Fibroblast of lung (primary cell): ENCODE results near the gene SLCO6A1. TPM values are rescaled to one million over a fixed set of nuclear protein-coding genes. Genes with fewer than 3 reads are reported as not detected.
A peak's percentile ranks its signal among the peaks of the same experiment; 100 is the strongest.

ENCODE experiments used
- DNase-seq, 2 donors: peaks; one replicate each; pipeline versions ENCODE4 v3.0.0 to v3.0.0-alpha.2; 2010; ENCODE audit warnings: low read depth in 2 of 2
- H2AFZ ChIP-seq: 2 replicates; pipeline ENCODE4 v1.5.1; 2012; ENCODE audit warnings: low read length, control low read depth, inconsistent platforms
- H3K27ac ChIP-seq: 2 replicates; pipeline ENCODE4 v1.5.1; 2011; ENCODE audit warnings: low read length, control low read depth; ENCODE audit not compliant: insufficient read depth
- H3K27me3 ChIP-seq: 2 replicates; pipeline ENCODE4 v1.5.1; 2011; ENCODE audit warnings: mild to moderate bottlenecking, low read length; ENCODE audit not compliant: control insufficient read depth, insufficient read depth
- H3K36me3 ChIP-seq: 2 replicates; pipeline ENCODE4 v1.5.1; 2011; ENCODE audit warnings: low read length; ENCODE audit not compliant: control insufficient read depth, insufficient read depth
- H3K4me1 ChIP-seq: 2 replicates; pipeline ENCODE4 v1.5.1; 2011; ENCODE audit warnings: low read length; ENCODE audit not compliant: control insufficient read depth, insufficient read depth; ENCODE audit errors: extremely low read depth
- H3K4me2 ChIP-seq: 2 replicates; pipeline ENCODE4 v1.5.1; 2011; ENCODE audit warnings: low read length, control low read depth; ENCODE audit not compliant: insufficient read depth; ENCODE audit errors: extremely low read depth
- H3K4me3 ChIP-seq, 4 experiments: fragments of 200-600 bp in 1 of 4; sonication (generic) in 1 of 4; replicated peaks in 1 of 4; 2 replicates each; pipeline ENCODE4 v1.5.1; 2011 to 2016; ENCODE audit warnings: low read length in 4 of 4, low read depth in 3 of 4, mild to moderate bottlenecking in 3 of 4, control low read depth in 2 of 4, inconsistent platforms in 1 of 4, mixed read lengths in 1 of 4; ENCODE audit not compliant: insufficient read depth in 1 of 4; ENCODE audit errors: control extremely low read depth in 1 of 4
- H3K79me2 ChIP-seq: 2 replicates; pipeline ENCODE4 v1.5.1; 2012; ENCODE audit warnings: mild to moderate bottlenecking, low read length, inconsistent platforms; ENCODE audit not compliant: control insufficient read depth, insufficient read depth
- H3K9ac ChIP-seq: 2 replicates; pipeline ENCODE4 v1.5.1; 2011; ENCODE audit warnings: mild to moderate bottlenecking, low read length, control low read depth; ENCODE audit not compliant: insufficient read depth
- H3K9me3 ChIP-seq: 2 replicates; pipeline ENCODE4 v1.5.1; 2012; ENCODE audit warnings: low read depth, low read length; ENCODE audit not compliant: control insufficient read depth, insufficient read depth
- H4K20me1 ChIP-seq: 2 replicates; pipeline ENCODE4 v1.5.1; 2011; ENCODE audit warnings: low read length; ENCODE audit not compliant: control insufficient read depth, insufficient read depth; ENCODE audit errors: extremely low read depth
- CTCF ChIP-seq, 2 donors: IDR thresholded peaks in 1 of 2; conservative IDR thresholded peaks in 1 of 2; 1 replicate in 1 of 2; 2 replicates in 1 of 2; pipeline ENCODE4 v1.5.1; 2011 to 2012; ENCODE audit warnings: low read length in 2 of 2, control low read depth in 1 of 2, inconsistent platforms in 1 of 2, low read depth in 1 of 2, mild to moderate bottlenecking in 1 of 2
- EZH2 ChIP-seq: IDR thresholded peaks from 2 replicates; pipeline ENCODE4 v1.5.1; 2012; ENCODE audit warnings: low read length, control low read depth, mild to moderate bottlenecking; ENCODE audit errors: missing control alignments
- polyA plus RNA-seq, 2 donors: library from polyadenylated mRNA; depleted of rRNA in 1 of 2; stranded (reverse) in 1 of 2; unstranded in 1 of 2; fragments of >200 nt; gene quantifications; 2 replicates each; pipeline ENCODE4 v1.2.1, GENCODE V29; 2011 to 2012; ENCODE audit warnings: missing spikeins in 1 of 2
- total RNA-seq: library from RNA; depleted of rRNA; stranded (reverse); fragments of >200 nt; gene quantifications from 2 replicates; pipeline ENCODE4 v1.2.1, GENCODE V29; 2014

The SLCO6A1 gene
- total and polyA plus RNA-seq, 2 donors (not counting 1 experiment from before 2014, with no cell fraction given): not detected

- no peak overlapping the region for H3K4me3 ChIP-seq
- H3K79me2 ChIP-seq: no peaks in the 10 kb centered on the region
- no peak overlapping the region for H3K4me2 ChIP-seq
- no peaks in the 10 kb centered on the region for H3K9me3 ChIP-seq
- H2AFZ ChIP-seq: no peak overlapping the region
- no peak overlapping the region for H3K27ac ChIP-seq
- no peak for TF ChIP-seq CTCF (conservative IDR thresholded peaks at IDR 0.05 in 1 of 2, IDR thresholded peaks at IDR 0.05 in 1 of 2; ENCODE audit: low read depth in 1 of 2, low read length in 2 of 2)
- no peak for TF ChIP-seq EZH2
- DNase-seq: peak in 1 of 2 donors; percentile 8
- no peak overlapping the region for H3K9ac ChIP-seq
- H3K4me1 ChIP-seq: no peaks in the 10 kb centered on the region
- H3K36me3 ChIP-seq: no peaks in the 10 kb centered on the region
- H4K20me1 ChIP-seq: no peaks in the 10 kb centered on the region
- H3K27me3 ChIP-seq: no peaks in the 10 kb centered on the region
Observed at GRCh38 chr5:102528600-102528999, 29.8 kb upstream of the SLCO6A1 start.

GRCh38 chr5:102527547-102527946 is 28.7 kb upstream of the SLCO6A1 start:
- TF ChIP-seq CTCF (conservative IDR thresholded peaks at IDR 0.05 in 1 of 2, IDR thresholded peaks at IDR 0.05 in 1 of 2; ENCODE audit: low read depth in 1 of 2, low read length in 2 of 2): no peak
- no peak for TF ChIP-seq EZH2
- no peak overlapping the region for H2AFZ ChIP-seq
- no peak overlapping the region for H3K4me3 ChIP-seq
- no peak overlapping the region for H3K4me2 ChIP-seq
- no peaks in the 10 kb centered on the region for H3K36me3 ChIP-seq
- no peak overlapping the region for H3K27ac ChIP-seq
- H4K20me1 ChIP-seq: no peaks in the 10 kb centered on the region
- no peaks in the 10 kb centered on the region for H3K27me3 ChIP-seq
- H3K9ac ChIP-seq: no peak overlapping the region
- no peaks in the 10 kb centered on the region for H3K4me1 ChIP-seq
- no peaks in the 10 kb centered on the region for H3K79me2 ChIP-seq
- H3K9me3 ChIP-seq: no peaks in the 10 kb centered on the region
- DNase-seq: no peak

- H3K4me2 ChIP-seq: no peak overlapping the region
- no peak for TF ChIP-seq CTCF (conservative IDR thresholded peaks at IDR 0.05 in 1 of 2, IDR thresholded peaks at IDR 0.05 in 1 of 2; ENCODE audit: low read depth in 1 of 2, low read length in 2 of 2)
- TF ChIP-seq EZH2: no peak
Observed at GRCh38 chr5:102523541-102524175, 24.9 kb upstream of the SLCO6A1 start.

More at GRCh38 chr5:102523541-102524175, 24.9 kb upstream of the SLCO6A1 start:
- no peaks in the 10 kb centered on the region for H3K36me3 ChIP-seq
- H3K79me2 ChIP-seq: no peaks in the 10 kb centered on the region
- H3K4me3 ChIP-seq: no peak overlapping the region
- H3K27ac ChIP-seq: no peak overlapping the region
- no peaks in the 10 kb centered on the region for H4K20me1 ChIP-seq
- H3K9ac ChIP-seq: no peak overlapping the region
- no peaks in the 10 kb centered on the region for H3K4me1 ChIP-seq
- no peak overlapping the region for H2AFZ ChIP-seq
- H3K9me3 ChIP-seq: no peaks in the 10 kb centered on the region
- no peaks in the 10 kb centered on the region for H3K27me3 ChIP-seq
- no peak for DNase-seq
